GM19395 (cell line): ENCODE results near the gene FRYL.

Source experiments
- ATAC-seq: cut with Tn5 transposase; IDR thresholded peaks from one replicate; pipeline ENCODE4 v1.9.1; 2021; ENCODE audit warnings: mild to moderate bottlenecking, moderate library complexity; ENCODE audit not compliant: unreplicated experiment

FRYL gene

GRCh38 chr4:48566034-48566384 lies 214.1 kb downstream of the FRYL start:
- no peak for ATAC-seq

DNA sequence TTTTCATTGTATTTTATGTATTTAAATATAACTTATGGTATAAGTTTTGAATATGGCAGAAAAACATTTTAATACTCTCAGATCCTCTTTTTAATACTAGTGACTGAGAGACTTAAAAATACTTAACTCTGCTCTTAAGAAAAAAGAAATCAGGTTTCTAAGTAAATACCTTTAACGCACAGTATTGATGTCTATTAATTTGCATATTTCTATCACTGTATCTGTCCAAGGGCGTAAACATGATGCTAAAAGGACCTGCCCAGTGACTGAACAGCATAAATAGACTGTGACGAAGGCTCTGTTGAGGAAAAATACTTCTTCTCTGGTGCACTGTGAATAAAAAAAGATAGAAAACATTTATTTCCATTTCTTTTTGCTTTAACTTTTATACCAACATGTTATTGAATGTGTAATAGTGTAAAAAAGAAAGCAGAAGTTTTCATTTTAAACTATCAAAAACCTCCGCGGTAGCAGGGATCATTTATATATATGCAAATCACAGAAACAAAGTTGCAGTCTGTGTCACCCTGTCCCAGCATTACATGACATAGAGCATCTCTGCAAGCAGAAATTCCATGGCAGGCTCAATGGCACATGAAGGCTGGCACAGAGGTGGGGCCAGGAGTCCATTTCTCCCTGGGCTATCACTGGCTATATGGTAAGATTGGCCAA lies 214.6 kb downstream of the FRYL start:
- peak; percentile 61 for ATAC-seq

DNA sequence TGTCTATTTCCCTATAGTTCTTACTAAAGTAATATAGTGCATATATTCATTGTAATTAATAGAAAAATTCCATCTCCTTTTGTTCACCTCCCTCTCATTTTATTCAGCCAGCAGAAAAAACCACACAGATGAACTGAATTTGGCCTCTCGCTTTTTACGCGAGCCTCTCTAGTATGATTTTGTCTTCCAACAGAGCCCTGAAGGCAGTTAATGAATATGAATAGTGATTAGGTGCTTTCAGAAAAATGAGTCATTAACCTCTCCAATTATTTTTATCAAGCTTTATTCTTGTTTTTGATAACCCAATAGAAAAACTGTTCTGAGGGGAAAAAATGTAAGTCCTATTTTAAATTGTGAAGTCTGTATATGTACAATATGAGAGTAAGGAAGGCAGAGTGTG lies 215.9 kb downstream of the FRYL start:
- ATAC-seq: no peak

- ATAC-seq: no peak
Measured at GRCh38 chr4:48558819-48559218, 221.3 kb downstream of the FRYL start.

- no peak for ATAC-seq
Measured at GRCh38 chr4:48558026-48558425, 222.1 kb downstream of the FRYL start.

DNA sequence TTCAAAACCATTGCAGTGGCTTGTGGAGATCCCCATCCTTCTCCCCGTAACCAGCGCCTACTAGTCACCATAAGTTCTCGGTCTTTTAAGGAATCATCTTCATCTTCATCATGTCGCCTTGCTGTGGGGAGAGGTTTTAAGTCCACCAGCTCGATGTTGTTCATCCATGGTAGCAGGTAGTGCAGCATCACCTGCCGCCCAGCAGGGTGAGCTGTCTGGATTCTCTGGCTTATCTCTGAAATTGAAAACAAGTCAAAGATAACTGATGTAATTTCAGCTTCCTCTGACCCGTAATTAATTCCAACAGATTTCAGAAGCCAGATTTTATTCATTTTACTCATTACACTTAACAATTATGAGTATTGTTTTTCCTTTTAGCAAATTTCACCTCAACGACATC lies 222.6 kb downstream of the FRYL start:
- no peak for ATAC-seq

DNA sequence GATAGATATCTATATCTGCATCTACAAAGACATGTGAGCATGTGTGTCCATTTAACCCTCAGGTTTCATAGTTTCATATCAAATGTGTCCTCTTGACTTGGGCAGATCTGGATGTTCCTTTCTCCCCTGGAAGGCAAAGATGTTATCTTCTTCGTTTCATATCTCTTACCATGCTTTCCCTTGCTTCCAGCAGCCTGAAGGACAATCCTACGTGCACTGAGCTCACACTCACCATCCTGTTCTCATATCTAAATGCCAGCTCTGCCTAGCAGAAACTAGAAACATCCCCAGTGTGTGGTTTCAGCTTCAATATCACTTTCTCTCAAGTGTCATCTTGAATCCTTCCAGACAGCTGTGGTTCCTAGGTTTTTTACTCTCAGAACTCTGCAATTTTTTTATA lies 223.8 kb downstream of the FRYL start:
- ATAC-seq: no peak

DNA sequence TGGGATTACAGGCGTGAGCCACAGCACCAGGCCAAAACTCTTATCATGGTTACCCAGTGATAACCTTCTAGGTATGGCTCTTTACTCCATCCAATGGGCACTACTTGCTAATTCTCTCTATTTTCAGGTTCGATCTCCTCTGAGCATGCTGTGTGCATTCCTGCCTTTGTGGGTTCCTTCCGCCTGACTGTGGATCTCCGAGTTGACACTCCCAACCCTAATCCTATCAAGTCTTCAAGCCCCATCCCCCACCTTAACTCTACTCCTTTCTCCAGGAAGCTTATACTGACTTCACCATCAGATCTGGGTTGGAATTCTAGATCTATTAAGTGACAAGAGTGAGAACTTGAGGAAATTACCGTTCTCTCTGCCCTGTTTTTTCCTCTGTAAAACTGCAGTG lies 225.5 kb downstream of the FRYL start:
- no peak for ATAC-seq

- no peak for ATAC-seq
Measured at GRCh38 chr4:48553720-48554119, 226.4 kb downstream of the FRYL start.

DNA sequence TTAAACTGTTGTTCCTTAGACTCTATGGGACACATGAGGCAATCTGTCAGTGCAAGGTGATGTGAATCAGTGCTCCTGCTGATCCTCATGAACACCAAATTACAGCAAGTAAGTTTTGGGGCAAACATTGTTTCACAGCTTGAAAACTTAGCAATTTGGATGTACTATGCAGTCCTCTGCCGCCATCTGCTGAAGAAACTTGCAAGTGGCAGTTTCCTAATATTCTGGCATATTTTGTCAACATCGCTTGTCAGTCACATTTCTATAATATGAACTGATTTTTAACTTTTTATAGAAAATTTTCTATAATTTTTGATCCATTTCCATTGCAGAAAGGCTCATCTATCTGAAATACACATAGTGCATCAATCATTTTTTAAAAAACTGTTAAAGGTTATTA lies 233.7 kb downstream of the FRYL start:
- ATAC-seq: no peak

GRCh38 chr4:48543796-48544195 lies 236.3 kb downstream of the FRYL start:
- no peak for ATAC-seq

- no peak for ATAC-seq
Measured at GRCh38 chr4:48542888-48543287, 237.2 kb downstream of the FRYL start.

DNA sequence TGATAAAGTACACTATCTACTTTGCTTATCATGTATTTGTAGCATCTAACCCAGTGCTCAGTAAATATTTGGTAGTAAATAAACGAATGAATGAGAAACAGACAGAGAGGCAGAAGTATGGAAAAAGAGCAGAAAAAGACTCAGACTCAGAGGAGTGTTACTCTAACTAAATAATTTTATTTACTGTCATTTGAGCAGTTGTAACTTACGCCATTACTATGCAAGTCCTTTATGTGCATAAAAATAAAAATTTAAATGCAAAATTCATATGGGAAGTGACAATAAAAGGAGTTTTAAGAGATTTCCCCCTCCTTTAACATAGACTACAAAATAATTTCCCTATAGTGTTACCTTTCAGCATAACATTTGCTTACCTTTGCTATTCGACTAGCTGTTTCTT lies 240.5 kb downstream of the FRYL start:
- ATAC-seq: no peak

DNA sequence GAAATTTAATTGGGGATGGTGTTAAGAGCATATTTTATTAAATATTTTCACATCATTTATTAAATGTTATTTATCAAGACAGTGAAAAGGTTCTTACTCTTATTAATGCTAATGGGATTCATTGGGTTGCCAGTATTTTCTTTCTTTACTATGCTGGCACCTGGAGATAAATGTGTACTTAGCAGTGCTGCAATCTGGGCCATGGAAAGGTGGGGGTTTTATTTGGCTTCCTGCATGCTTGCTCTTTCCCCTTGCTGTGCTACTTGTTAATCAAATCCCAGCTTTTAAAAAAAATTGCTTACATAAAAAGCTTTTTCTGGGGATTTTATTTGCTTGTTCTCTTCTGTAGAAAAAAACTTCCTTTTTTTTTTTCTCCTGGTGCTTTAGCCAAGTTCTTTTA lies 241.7 kb downstream of the FRYL start:
- ATAC-seq: no peak

DNA sequence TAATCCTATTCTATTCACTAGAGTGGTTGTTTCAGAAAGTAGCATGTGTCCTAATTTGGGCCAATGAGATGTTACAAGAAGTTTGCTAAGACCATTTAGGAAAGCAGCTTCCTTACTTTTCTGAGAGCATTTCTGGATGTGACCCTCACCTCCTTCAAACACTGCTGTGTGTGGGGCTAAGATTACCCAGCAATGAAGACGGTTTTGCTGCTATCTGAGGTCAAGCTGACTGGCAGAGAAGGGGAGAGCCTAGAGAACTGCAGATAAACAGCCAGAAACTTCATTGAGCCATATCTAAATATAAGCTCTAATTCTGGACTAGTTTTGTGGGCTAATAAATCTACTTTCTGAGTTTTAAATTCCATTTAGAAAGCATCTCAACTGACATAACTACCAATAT lies 253.7 kb downstream of the FRYL start:
- no peak for ATAC-seq

- no peak for ATAC-seq
Measured at GRCh38 chr4:48518143-48518542, 261.9 kb downstream of the FRYL start.

- ATAC-seq: no peak
Measured at GRCh38 chr4:48509543-48509942, 270.5 kb downstream of the FRYL start.

- ATAC-seq: no peak
Measured at GRCh38 chr4:48506716-48507115, 273.4 kb downstream of the FRYL start.

DNA sequence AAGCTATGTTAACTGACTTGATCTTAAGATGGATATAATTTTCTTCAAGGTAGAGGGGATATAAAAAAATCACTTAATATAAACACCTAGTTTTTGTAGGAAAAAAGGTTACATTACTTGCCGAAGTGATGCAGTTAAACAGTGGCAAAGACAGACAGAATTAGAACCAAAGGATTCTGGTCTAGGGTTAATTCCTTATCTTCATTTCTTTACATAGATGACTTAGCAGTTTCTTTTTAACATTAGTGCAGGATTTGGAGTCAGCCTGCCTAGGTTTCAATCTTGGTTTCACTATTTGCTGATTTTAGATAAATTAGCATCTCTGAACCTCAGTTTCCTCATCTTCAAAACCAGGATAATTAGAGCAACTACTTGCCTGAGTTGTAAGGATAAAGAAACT lies 275.7 kb downstream of the FRYL start:
- no peak for ATAC-seq

DNA sequence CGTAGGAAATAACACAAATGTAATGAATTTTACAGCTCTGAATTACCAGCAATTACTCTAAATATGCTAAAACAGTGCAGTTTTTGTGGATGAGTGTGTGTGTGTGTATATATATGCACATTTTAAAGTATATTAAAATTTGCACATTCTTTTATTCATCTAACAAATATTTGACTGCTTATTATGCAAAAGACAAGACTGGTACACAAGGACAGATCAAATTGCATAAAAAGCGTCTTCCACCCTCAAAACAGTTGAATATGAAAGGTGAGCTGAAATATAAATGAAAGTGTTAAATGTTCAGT lies 276.1 kb downstream of the FRYL start:
- ATAC-seq: no peak

DNA sequence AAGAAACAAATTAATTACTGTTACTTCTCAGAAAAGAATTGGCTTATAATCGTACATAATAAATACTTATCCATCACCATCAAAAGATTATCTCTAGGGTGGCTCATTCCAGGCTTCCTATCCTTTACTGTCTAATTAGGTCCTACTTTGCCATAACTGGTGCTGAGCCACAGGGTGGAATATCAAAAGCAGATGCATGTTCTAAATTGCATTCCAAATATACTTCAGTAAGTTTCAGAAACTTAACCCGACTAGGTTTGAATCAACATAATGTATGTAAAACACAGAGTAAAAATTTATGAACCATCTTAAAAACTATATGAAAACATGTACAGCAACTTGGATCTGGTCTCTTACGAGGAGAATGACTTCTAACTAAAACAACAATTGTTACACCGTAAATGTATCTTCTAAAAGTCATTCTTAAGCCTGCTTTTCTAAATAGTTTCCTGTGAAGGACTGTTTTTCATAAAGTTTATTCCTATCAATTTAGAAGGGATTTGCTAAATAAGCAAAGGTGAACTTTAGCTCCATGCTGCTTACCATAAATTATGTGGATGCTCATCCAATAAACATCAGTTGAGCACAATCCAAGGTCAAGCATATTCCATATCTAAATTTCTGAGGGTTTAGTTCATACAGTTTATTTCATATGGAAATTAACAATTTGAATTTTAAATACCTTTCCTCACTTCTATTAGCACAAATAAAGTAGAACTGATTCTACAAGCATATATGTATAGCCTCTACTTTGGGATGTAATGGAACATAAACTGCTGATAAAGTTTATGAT lies 276.6 kb downstream of the FRYL start:
- ATAC-seq: no peak

DNA sequence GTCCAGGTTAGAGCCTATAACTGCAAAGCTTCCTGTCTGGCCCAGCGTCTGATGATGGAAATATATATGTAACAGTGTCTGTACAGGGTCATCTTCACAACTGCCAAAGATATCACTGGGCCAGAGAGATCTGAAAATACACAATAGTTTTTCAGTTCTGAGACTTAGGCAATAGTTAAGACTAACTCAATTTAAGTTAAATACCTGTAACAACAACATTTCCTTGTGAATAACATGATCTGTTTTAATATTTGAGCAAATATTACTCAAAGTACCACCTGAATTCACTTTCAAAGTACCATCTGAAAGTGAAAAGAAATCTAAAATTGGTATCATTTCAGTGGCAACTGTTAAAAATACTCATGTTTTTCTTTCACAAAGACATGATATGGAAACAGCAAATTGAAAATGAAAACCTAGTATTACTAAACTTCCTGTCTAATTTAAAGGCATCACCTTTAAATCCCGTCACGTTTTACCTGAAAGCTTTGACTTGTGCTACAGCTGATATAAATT lies 280.5 kb downstream of the FRYL start:
- ATAC-seq: peak; percentile 93

DNA sequence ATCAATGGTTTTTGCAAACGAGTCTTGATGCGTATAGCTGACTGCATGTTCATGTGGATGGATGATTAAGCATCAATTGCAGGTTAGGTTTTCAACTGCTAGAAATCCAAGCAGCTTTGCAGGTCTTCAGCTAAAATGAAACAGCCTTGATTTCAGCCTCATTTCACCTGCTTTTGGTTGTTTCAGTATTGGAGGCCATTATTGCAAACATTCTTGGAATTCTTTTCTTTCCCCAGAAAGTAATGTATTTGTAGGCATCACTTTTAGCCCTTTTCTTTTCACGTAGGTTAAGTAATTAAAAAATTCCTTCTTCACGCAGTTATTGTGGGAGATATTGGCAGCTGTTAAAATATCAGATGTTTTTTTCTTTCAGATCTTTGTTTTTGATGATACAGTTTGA lies 281.2 kb downstream of the FRYL start:
- ATAC-seq: no peak
